SK-N-SH (cell line): Measurements from ENCODE around the gene CHKB. TPM values are rescaled to one million over a fixed set of nuclear protein-coding genes. Genes with fewer than 3 reads are reported as not detected.

Experiments
- CTCF ChIA-PET: fragments of 300-600, 350-600 bp; formaldehyde crosslinking; extraction: SDS; loops from one replicate; lab custom pipeline; 2021; lab: Yijun Ruan, JAX
- POLR2A ChIA-PET: fragments of 350-600 bp; sonication (Branson Sonifier 250); formaldehyde crosslinking; extraction: SDS; loops from one replicate; lab custom pipeline; 2020; ENCODE audit warnings: antibody characterized with exemption, inconsistent platforms; lab: Yijun Ruan, JAX
- DNase-seq: peaks from one replicate; pipeline ENCODE4 v3.0.0; 2012
- H2AFZ ChIP-seq: fragments of 200-600 bp; sonication (generic); 2 replicates; pipeline ENCODE4 v1.8.1; 2016; ENCODE audit warnings: antibody characterized with exemption, mild to moderate bottlenecking, low read depth
- H3F3A ChIP-seq: fragments of 200-600 bp; sonication (generic); replicated peaks from 2 replicates; pipeline ENCODE3; 2016; ENCODE audit warnings: antibody characterized with exemption, mild to moderate bottlenecking; ENCODE audit not compliant: insufficient read depth
- H3K27ac ChIP-seq, 2 experiments: fragments of 200-500 bp in 1 of 2; fragments of 200-600 bp in 1 of 2; sonication (Bioruptor generic) in 1 of 2; sonication (generic), shearing (Covaris generic) in 1 of 2; 2 replicates each; pipeline versions ENCODE4 v1.5.1 to v1.6.1; 2014 to 2016; ENCODE audit warnings: low read depth in 2 of 2, inconsistent platforms in 1 of 2, low read length in 1 of 2, mild to moderate bottlenecking in 1 of 2, mixed read lengths in 1 of 2
- H3K27me3 ChIP-seq: fragments of 200-600 bp; sonication (generic), shearing (Covaris generic); 2 replicates; pipeline ENCODE4 v1.6.1; 2016; ENCODE audit warnings: mixed run types; ENCODE audit not compliant: insufficient read depth
- H3K36me3 ChIP-seq, 2 experiments: fragments of 200-500 bp in 1 of 2; fragments of 200-600 bp in 1 of 2; sonication (Bioruptor generic) in 1 of 2; sonication (generic) in 1 of 2; replicated peaks in 1 of 2; 2 replicates each; pipeline versions ENCODE3 to v1.5.1; 2014 to 2016; ENCODE audit warnings: low read length in 1 of 2, mild to moderate bottlenecking in 1 of 2; ENCODE audit not compliant: insufficient read depth in 2 of 2, control insufficient read depth in 1 of 2
- H3K4me1 ChIP-seq, 2 experiments: fragments of 200-500 bp in 1 of 2; fragments of 200-600 bp in 1 of 2; sonication (Bioruptor generic) in 1 of 2; sonication (generic), shearing (Covaris generic) in 1 of 2; 2 replicates each; pipeline versions ENCODE4 v1.5.1 to v1.6.1; 2014 to 2016; ENCODE audit warnings: low read depth in 1 of 2, low read length in 1 of 2, mixed run types in 1 of 2; ENCODE audit not compliant: insufficient read depth in 2 of 2, control insufficient read depth in 1 of 2
- H3K4me2 ChIP-seq: fragments of 200-600 bp; sonication (generic), shearing (Covaris generic); 2 replicates; pipeline ENCODE4 v1.6.1; 2017; ENCODE audit warnings: mixed run types
- H3K4me3 ChIP-seq, 2 experiments: fragments of 200-500 bp in 1 of 2; fragments of 200-600 bp in 1 of 2; sonication (Bioruptor generic) in 1 of 2; sonication (generic), shearing (Covaris generic) in 1 of 2; 2 replicates each; pipeline versions ENCODE4 v1.5.1 to v1.8.1; 2014 to 2016; ENCODE audit warnings: low read depth in 2 of 2, inconsistent platforms in 1 of 2, low read length in 1 of 2, mild to moderate bottlenecking in 1 of 2, mixed read lengths in 1 of 2, moderate library complexity in 1 of 2
- H3K79me2 ChIP-seq: fragments of 200-600 bp; sonication (generic); 2 replicates; pipeline ENCODE4 v1.8.1; 2017; ENCODE audit warnings: mild to moderate bottlenecking; ENCODE audit not compliant: insufficient read depth
- H3K9ac ChIP-seq: fragments of 200-600 bp; sonication (generic); 2 replicates; pipeline ENCODE4 v1.6.1; 2017; ENCODE audit warnings: mixed run types
- H3K9me2 ChIP-seq: fragments of 200-600 bp; sonication (generic); 2 replicates; pipeline ENCODE4 v1.6.1; 2017; ENCODE audit warnings: mixed run types
- H3K9me3 ChIP-seq: fragments of 200-600 bp; sonication (generic); 2 replicates; pipeline ENCODE4 v1.6.1; 2017; ENCODE audit warnings: mixed run types, mild to moderate bottlenecking, moderate library complexity
- H4K20me1 ChIP-seq: fragments of 200-600 bp; sonication (generic); 2 replicates; pipeline ENCODE4 v1.6.1; 2017; ENCODE audit warnings: mild to moderate bottlenecking, mixed run types; ENCODE audit not compliant: insufficient read depth
- CHD2 ChIP-seq: fragments of 150-350 bp; IDR thresholded peaks from 2 replicates; pipeline ENCODE4 v1.6.1; 2018; ENCODE audit warnings: low read length; ENCODE audit not compliant: partially characterized antibody
- CTCF ChIP-seq: fragments of 200-600 bp; sonication (generic); IDR thresholded peaks from 2 replicates; pipeline ENCODE4 v1.6.1; 2017; ENCODE audit warnings: antibody characterized with exemption, mild to moderate bottlenecking, moderate library complexity
- ELF1 ChIP-seq: IDR thresholded peaks from 2 replicates; pipeline ENCODE4 v1.4.0; 2012
- EZH2phosphoT487 ChIP-seq: fragments of 200-600 bp; sonication (generic); IDR thresholded peaks from 2 replicates; pipeline ENCODE4 v1.6.1; 2017; ENCODE audit warnings: low read depth, mixed run types, mild to moderate bottlenecking, antibody characterized with exemption, moderate library complexity, borderline replicate concordance
- FOXJ3 ChIP-seq: sonication (generic); formaldehyde crosslinking; IDR thresholded peaks from 2 replicates; pipeline ENCODE4 v1.5.1; 2020; ENCODE audit warnings: mild to moderate bottlenecking, missing genetic modification reagents
- FOXM1 ChIP-seq: IDR thresholded peaks from 2 replicates; pipeline ENCODE4 v1.4.0; 2012; ENCODE audit warnings: low read depth, mild to moderate bottlenecking
- GATA2 ChIP-seq: sonication (generic); formaldehyde crosslinking; IDR thresholded peaks from 2 replicates; pipeline ENCODE4 v1.5.0; 2020; ENCODE audit warnings: mild to moderate bottlenecking, missing genetic modification reagents
- MAX ChIP-seq: IDR thresholded peaks from 2 replicates; pipeline ENCODE4 v1.4.0; 2012; ENCODE audit warnings: low read depth
- NRF1 ChIP-seq: IDR thresholded peaks from 2 replicates; pipeline ENCODE4 v1.6.1; 2012; ENCODE audit warnings: low read depth, mild to moderate bottlenecking, low read length
- PBX3 ChIP-seq: IDR thresholded peaks from 2 replicates; pipeline ENCODE4; 2012
- POLR2AphosphoS5 ChIP-seq: IDR thresholded peaks from 2 replicates; pipeline ENCODE4 v1.6.1; 2012; ENCODE audit warnings: low read depth, low read length
- RCOR1 ChIP-seq: fragments of 150-350 bp; IDR thresholded peaks from 2 replicates; pipeline ENCODE4 v1.6.1; 2017; ENCODE audit warnings: antibody characterized with exemption, low read length
- RXRA ChIP-seq: IDR thresholded peaks from 2 replicates; pipeline ENCODE4 v1.4.0; 2012; ENCODE audit warnings: low read depth, mild to moderate bottlenecking, borderline replicate concordance
- SIN3A ChIP-seq: IDR thresholded peaks from 2 replicates; pipeline ENCODE4 v1.6.1; 2012; ENCODE audit warnings: low read depth, mild to moderate bottlenecking, low read length, moderate library complexity, borderline replicate concordance
- SMC3 ChIP-seq: IDR thresholded peaks from 2 replicates; pipeline ENCODE4 v1.6.1; 2012; ENCODE audit warnings: low read depth, low read length, improper control_type of control experiment
- TEAD4 ChIP-seq: IDR thresholded peaks from 2 replicates; pipeline ENCODE4 v1.4.0; 2012; ENCODE audit warnings: mild to moderate bottlenecking, borderline replicate concordance; ENCODE audit not compliant: insufficient read depth
- USF1 ChIP-seq: IDR thresholded peaks from 2 replicates; pipeline ENCODE4 v1.4.0; 2012; ENCODE audit warnings: low read depth, borderline replicate concordance
- USF2 ChIP-seq: fragments of 150-350 bp; IDR thresholded peaks from 2 replicates; pipeline ENCODE4 v1.6.1; 2017; ENCODE audit warnings: antibody characterized with exemption, low read length, low read depth, borderline replicate concordance
- YY1 ChIP-seq: IDR thresholded peaks from 2 replicates; pipeline ENCODE4 v1.4.0; 2012; ENCODE audit warnings: low read depth, mild to moderate bottlenecking
- ZBTB33 ChIP-seq: IDR thresholded peaks from 2 replicates; pipeline ENCODE4 v1.4.0; 2012; ENCODE audit warnings: low read depth, borderline replicate concordance
- WGBS: methylation state at CpG from one replicate; pipeline ENCODE4 v1.1.6; 2017; ENCODE audit warnings: low lambda C conversion rate; 5-methylcytosine and 5-hydroxymethylcytosine counted together
- polyA plus RNA-seq, 3 experiments: library from polyadenylated mRNA; depleted of rRNA; stranded (reverse); fragments of >200 nt; gene quantifications; 2 replicates each; pipeline ENCODE4 v1.2.3, GENCODE V29; 2012

The CHKB gene
- polyA plus RNA-seq, 1 of the 3 experiments (the other 2 are of a cell fraction): 39.6 TPM

GRCh38 chr22:50536226-50536625 lies 46.4 kb downstream of the CHKB start:
- 76% methylated on average over 3 of the region's 3 CpGs for WGBS
- CTCF ChIA-PET: interaction anchor here (1.1 to 2.6 kb wide), 5 partner anchors 8 to 85 kb away, joined by 3 to 14 read pairs (median 8); partner anchors contain the start of genes SCO2 and SYCE3
- Histone ChIP-seq H3K27me3 (no peaks in the 10 kb centered on the region), H2AFZ (no peak overlapping the region), H3K79me2 (no peaks in the 10 kb centered on the region), H3K27ac (no peak overlapping the region), H3K36me3 (no peaks in the 10 kb centered on the region), H3K9ac (no peak overlapping the region), H3K4me1 (peaks cover 6% of the 10 kb centered on the region in 2 experiments; a peak in 2 of 4 replicates), H3K4me3 (no peak overlapping the region), H4K20me1 (no peaks in the 10 kb centered on the region), H3K4me2 (no peak overlapping the region), H3K9me2 (no peaks in the 10 kb centered on the region), H3K9me3 (no peaks in the 10 kb centered on the region), H3F3A (peaks cover 5% of the 10 kb centered on the region)
- POLR2A ChIA-PET: no interaction called here
- no peak for DNase-seq
- TF ChIP-seq FOXM1: no peak
- no peak for TF ChIP-seq MAX
- no peak for TF ChIP-seq EZH2phosphoT487
- no peak for TF ChIP-seq ELF1
- no peak for TF ChIP-seq RXRA
- TF ChIP-seq RCOR1: no peak
- no peak for TF ChIP-seq GATA2
- TF ChIP-seq SIN3A: no peak
- TF ChIP-seq CTCF: no peak
- TF ChIP-seq SMC3: no peak
- TF ChIP-seq USF2: no peak
- TF ChIP-seq NRF1: no peak
- TF ChIP-seq USF1: no peak
- no peak for TF ChIP-seq POLR2AphosphoS5
- no peak for TF ChIP-seq CHD2
- no peak for TF ChIP-seq FOXJ3 (CRISPR knock-in tag)
- TF ChIP-seq TEAD4: no peak
- TF ChIP-seq PBX3: no peak
- TF ChIP-seq YY1: no peak
- TF ChIP-seq ZBTB33: no peak
